ENCODE measurements around the gene MED26. TPM values are rescaled to one million over a fixed set of nuclear protein-coding genes. Genes with fewer than 3 reads are reported as not detected.

Gene MED26
- total RNA-seq, 2 donors from 2014 or later, result 13.5 to 29.9 TPM

DNA sequence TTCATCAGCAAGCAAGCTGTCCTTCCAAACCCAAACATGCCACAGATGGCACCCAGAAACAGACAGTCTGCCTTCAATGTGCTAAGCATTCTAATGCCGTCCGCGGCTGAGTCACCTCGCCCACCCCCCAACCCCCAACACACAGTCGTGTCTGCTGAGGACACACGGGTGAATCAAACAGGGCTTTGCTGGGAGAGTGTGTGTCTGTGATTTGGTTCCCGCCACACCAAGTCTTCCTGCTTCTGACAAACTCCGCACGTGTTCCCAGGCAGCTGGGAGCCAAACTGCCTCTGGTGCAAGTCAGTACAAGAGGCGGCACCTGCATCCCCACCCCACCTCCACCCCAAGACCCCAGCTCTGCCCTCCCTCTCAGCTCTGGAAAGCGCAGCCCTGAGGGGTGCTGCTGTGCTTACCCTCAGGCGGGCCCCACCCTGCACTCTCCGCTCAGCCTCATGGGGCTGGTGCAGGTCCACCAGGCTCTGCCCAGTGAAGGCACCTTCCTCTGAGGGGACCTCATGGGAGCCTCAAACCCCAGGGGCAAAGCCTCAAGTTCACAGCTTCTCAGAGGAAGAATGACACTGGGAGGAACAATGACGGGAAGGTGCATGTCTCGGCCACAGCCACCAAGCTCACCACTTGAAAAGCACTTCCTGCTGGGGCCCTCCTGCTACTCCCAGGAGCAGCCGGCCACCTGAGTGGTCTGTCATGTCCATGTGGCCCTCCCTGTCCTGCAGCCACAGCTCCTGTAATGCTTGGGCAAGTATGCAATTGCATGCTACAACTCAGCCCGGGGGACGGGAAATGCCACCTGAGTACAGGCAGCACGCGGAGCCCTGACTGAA, 40.8 kb downstream of the MED26 start:
- Histone ChIP-seq H3K36me3 (no peaks in the 10 kb centered on the region), H3K27ac (peak overlapping the region in 1 of 2 donors; percentile 11), H3K4me3 (no peak overlapping the region), H3K9me3 (no peaks in the 10 kb centered on the region), H3K4me1 (replicated peaks) (peaks cover 25% of the 10 kb centered on the region), H3K27me3 (replicated peaks; ENCODE audit: insufficient read depth) (no peaks in the 10 kb centered on the region)
- TF ChIP-seq, protein P1, sequence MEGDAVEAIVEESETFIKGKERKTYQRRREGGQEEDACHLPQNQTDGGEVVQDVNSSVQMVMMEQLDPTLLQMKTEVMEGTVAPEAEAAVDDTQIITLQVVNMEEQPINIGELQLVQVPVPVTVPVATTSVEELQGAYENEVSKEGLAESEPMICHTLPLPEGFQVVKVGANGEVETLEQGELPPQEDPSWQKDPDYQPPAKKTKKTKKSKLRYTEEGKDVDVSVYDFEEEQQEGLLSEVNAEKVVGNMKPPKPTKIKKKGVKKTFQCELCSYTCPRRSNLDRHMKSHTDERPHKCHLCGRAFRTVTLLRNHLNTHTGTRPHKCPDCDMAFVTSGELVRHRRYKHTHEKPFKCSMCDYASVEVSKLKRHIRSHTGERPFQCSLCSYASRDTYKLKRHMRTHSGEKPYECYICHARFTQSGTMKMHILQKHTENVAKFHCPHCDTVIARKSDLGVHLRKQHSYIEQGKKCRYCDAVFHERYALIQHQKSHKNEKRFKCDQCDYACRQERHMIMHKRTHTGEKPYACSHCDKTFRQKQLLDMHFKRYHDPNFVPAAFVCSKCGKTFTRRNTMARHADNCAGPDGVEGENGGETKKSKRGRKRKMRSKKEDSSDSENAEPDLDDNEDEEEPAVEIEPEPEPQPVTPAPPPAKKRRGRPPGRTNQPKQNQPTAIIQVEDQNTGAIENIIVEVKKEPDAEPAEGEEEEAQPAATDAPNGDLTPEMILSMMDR (IDR thresholded peaks at IDR 0.05), result no peak
- no peak for TF ChIP-seq POLR2AphosphoS5 (IDR thresholded peaks at IDR 0.05)
- TF ChIP-seq POLR2A (IDR thresholded peaks at IDR 0.05), result no peak
- intact Hi-C loops (cut with DNase I), result no loop called here
- WGBS, result 30% methylated on average over 20 of the region's 20 CpGs
- no peak for DNase-seq (ENCODE audit: low spot score)

DNA sequence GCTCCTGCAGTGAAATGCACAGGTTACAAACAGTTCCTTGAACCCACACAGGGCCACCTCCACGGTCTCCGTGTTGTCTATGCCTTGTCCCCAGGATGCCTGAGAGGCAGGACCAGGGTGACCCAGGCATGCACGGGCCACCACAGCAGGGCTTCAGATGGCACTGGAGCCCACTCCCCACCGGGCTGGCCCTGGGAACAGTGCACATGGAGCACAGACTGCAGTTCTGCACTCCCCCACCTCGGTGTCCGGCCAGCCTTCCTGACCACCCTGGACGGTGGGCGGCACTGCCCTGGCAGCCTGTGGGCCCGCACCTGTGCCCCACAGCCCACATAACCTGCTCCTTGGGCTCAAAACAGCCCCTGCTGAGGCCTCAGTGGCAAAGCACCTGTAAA, 41.5 kb downstream of the MED26 start:
- TF ChIP-seq POLR2AphosphoS5 (IDR thresholded peaks at IDR 0.05) (no peak), POLR2A (IDR thresholded peaks at IDR 0.05) (no peak)
- TF ChIP-seq, protein P1 (IDR thresholded peaks at IDR 0.05), result no peak
- intact Hi-C loops (cut with DNase I), result no loop called here
- no peaks in the 10 kb centered on the region for H3K36me3 ChIP-seq
- peak overlapping the region in 1 of 2 donors; percentile 7 for H3K27ac ChIP-seq
- no peaks in the 10 kb centered on the region for H3K9me3 ChIP-seq
- no peak overlapping the region for H3K4me3 ChIP-seq
- no peaks in the 10 kb centered on the region for H3K27me3 ChIP-seq (replicated peaks; ENCODE audit: insufficient read depth)
- no peak for DNase-seq (ENCODE audit: low spot score)
- peaks cover 25% of the 10 kb centered on the region for H3K4me1 ChIP-seq (replicated peaks)
- WGBS, result 63% methylated on average over 9 of the region's 9 CpGs

DNA sequence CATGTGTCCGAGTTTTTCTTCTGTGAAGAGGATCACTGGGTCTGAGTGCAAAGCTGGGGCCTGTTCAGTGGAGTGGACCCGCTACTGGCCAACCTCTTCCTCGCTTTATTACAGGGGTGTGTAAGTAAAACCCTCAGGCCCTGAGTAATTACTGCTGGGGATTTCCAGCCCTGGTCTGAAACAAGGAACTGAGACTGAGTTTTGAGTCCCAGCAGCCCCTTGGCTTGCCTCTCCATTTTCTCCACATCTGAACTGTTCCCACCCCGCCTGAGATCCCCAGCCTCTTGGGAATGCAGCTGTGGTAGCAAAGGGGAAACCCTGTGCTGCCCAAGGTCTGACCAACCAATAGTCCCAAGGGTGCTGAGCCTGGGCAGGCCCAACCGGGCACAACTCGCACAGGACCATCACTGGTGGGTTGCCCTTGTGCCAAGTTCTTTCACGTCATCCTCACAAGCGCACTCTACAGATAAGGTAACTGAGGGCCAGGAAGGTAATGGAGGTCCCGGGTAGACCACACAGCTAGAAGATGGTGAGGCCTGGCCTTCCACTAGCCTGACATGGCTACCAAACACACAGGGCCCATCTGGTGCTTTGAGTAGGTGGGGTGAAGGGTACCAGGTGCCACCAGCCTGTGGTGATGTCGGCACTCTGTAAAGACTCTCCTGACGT, 42.1 kb downstream of the MED26 start:
- WGBS, result 84% methylated on average over 11 of the region's 11 CpGs
- TF ChIP-seq POLR2AphosphoS5 (IDR thresholded peaks at IDR 0.05), result no peak
- TF ChIP-seq, protein P1 (IDR thresholded peaks at IDR 0.05), result no peak
- no peak for TF ChIP-seq POLR2A (IDR thresholded peaks at IDR 0.05)
- Histone ChIP-seq H3K27me3 (replicated peaks; ENCODE audit: insufficient read depth) (no peaks in the 10 kb centered on the region), H3K27ac (peak overlapping the region in 1 of 2 donors; percentile 48), H3K36me3 (no peaks in the 10 kb centered on the region), H3K4me1 (replicated peaks) (peaks cover 25% of the 10 kb centered on the region), H3K9me3 (no peaks in the 10 kb centered on the region), H3K4me3 (no peak overlapping the region)
- intact Hi-C loops (cut with DNase I), result no loop called here
- no peak for DNase-seq (ENCODE audit: low spot score)

DNA sequence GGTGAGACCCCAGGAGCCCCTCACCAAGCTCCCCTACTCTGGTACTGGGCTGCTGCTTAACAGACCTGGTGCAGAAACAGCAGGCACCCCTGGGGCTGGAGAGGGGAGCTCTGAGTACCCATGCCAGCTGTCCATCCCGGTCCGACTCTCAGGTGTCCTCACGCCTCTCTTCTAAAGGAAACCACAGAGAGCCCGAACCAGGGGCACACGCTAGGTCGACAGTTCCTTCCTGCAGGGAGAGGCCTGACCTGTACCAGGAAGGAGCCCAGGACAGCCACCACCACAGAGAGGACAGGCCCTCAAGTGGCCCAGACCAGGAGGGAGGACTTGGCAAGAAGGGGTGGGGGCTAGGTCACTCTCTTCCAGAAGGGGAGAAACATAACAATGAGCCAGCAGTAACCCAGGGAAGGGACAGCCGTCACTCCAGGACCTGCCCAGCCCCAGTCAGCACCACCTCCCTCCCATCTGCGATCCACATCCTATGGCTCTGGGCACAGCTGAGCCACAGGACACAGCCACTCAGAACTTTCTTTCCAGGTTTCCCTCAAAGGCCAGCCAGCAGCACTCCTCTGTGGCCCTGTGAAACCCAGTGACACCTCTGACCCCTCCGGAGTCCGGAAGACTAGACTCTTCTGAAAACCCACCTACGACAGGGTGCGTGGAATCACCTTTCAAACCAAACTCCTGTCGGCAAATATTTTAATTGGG, 42.8 kb downstream of the MED26 start:
- Histone ChIP-seq H3K4me1 (replicated peaks) (peaks cover 25% of the 10 kb centered on the region), H3K27me3 (replicated peaks; ENCODE audit: insufficient read depth) (no peaks in the 10 kb centered on the region), H3K9me3 (no peaks in the 10 kb centered on the region), H3K36me3 (no peaks in the 10 kb centered on the region), H3K4me3 (no peak overlapping the region), H3K27ac (peak overlapping the region; percentile 15 to 48)
- intact Hi-C loops (cut with DNase I), result no loop called here
- TF ChIP-seq POLR2AphosphoS5 (IDR thresholded peaks at IDR 0.05) (no peak), POLR2A (IDR thresholded peaks at IDR 0.05) (no peak)
- TF ChIP-seq, protein P1 (IDR thresholded peaks at IDR 0.05), result no peak
- DNase-seq (ENCODE audit: low spot score), result no peak
- WGBS, result 68% methylated on average over 13 of the region's 13 CpGs
